ENCODE measurements around the gene COL28A1. TPM values are rescaled to one million over a fixed set of nuclear protein-coding genes. Genes with fewer than 3 reads are reported as not detected.

The COL28A1 gene
- total RNA-seq, 1 donor from 2014 or later, result 1.1 TPM

DNA sequence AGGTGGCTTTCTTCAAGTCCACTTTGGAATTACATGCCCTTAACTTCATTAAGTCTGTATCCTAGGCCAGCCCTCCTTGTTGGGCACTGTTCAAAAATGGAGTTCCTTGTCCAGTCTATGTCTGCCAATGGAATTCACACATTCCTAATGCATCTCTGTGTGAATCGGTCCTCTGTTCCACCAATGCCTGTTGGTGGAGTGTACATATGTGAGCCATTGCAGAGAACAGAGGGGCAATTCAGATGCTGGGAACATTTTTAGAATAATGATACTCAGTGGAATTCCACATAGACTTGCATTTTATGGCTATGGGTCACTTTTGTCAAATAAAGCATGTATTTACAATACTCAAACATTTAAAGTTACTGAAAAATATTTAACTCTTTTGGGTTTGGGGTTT is 108.3 kb downstream of the COL28A1 start:
- H3K4me1 Mint-ChIP-seq (ENCODE audit: unreplicated experiment), result peaks cover 37% of the 10 kb centered on the region
- H3K27me3 Mint-ChIP-seq (ENCODE audit: unreplicated experiment), result no peaks in the 10 kb centered on the region
- no peak overlapping the region for H3K4me3 Mint-ChIP-seq (ENCODE audit: unreplicated experiment)
- DNase-seq (ENCODE audit: extremely low spot score, unreplicated experiment), result no peak
- H3K9me3 Mint-ChIP-seq (ENCODE audit: unreplicated experiment), result peaks cover 5% of the 10 kb centered on the region
- no peaks in the 10 kb centered on the region for H3K36me3 Mint-ChIP-seq (ENCODE audit: unreplicated experiment)
- TF ChIP-seq, protein P1, sequence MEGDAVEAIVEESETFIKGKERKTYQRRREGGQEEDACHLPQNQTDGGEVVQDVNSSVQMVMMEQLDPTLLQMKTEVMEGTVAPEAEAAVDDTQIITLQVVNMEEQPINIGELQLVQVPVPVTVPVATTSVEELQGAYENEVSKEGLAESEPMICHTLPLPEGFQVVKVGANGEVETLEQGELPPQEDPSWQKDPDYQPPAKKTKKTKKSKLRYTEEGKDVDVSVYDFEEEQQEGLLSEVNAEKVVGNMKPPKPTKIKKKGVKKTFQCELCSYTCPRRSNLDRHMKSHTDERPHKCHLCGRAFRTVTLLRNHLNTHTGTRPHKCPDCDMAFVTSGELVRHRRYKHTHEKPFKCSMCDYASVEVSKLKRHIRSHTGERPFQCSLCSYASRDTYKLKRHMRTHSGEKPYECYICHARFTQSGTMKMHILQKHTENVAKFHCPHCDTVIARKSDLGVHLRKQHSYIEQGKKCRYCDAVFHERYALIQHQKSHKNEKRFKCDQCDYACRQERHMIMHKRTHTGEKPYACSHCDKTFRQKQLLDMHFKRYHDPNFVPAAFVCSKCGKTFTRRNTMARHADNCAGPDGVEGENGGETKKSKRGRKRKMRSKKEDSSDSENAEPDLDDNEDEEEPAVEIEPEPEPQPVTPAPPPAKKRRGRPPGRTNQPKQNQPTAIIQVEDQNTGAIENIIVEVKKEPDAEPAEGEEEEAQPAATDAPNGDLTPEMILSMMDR (IDR thresholded peaks at IDR 0.05), result no peak
- no peak overlapping the region for H3K27ac Mint-ChIP-seq (ENCODE audit: unreplicated experiment)

DNA sequence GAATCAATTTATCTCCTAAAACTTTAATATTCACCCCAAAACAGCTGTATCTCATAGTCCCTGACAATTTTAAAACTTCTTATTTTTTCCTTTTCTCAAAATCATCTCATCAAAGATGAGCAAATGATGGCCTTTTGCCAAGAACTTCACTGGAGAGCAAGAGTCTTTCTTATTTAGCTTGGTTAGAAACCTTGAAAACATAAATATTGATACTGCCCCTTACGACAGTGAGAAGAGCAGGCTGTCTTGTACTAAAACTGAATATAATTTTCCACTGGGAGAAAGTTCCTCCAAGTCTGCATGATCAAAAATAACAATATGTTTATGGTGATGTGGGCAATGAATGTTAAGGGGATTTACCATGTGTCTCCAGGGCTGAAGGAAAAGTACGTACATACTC is 109.0 kb downstream of the COL28A1 start:
- DNase-seq (ENCODE audit: extremely low spot score, unreplicated experiment), result no peak
- peaks cover 37% of the 10 kb centered on the region for H3K4me1 Mint-ChIP-seq (ENCODE audit: unreplicated experiment)

DNA sequence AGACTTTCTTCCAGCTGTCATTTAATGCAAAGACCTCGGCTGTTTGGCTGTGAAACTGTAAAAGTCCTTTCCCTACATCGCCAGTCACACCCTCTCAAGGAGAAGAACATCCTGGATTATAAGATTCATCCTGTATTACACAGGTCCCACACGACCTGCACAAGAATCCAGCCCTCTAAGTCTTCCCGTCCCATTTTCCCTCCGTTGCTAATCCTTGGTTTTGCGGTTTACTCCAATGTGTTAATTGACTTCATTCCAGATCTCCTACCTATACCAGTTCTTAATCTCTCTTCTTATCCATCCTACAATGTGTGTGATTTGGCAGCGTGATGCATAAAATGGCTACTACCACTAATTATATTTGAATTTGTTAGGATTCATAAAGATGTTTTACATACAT is 110.4 kb downstream of the COL28A1 start:
- Mint-ChIP-seq H3K36me3 (ENCODE audit: unreplicated experiment) (no peaks in the 10 kb centered on the region), H3K27ac (ENCODE audit: unreplicated experiment) (no peak overlapping the region), H3K9me3 (ENCODE audit: unreplicated experiment) (no peaks in the 10 kb centered on the region), H3K4me1 (ENCODE audit: unreplicated experiment) (peaks cover 37% of the 10 kb centered on the region), H3K27me3 (ENCODE audit: unreplicated experiment) (no peaks in the 10 kb centered on the region), H3K4me3 (ENCODE audit: unreplicated experiment) (no peak overlapping the region)
- DNase-seq (ENCODE audit: extremely low spot score, unreplicated experiment), result no peak
- TF ChIP-seq, protein P1 (IDR thresholded peaks at IDR 0.05), result no peak

More for the DNA sequence above, 109.0 kb downstream of the COL28A1 start:
- TF ChIP-seq, protein P1 (IDR thresholded peaks at IDR 0.05), result no peak
- Mint-ChIP-seq H3K9me3 (ENCODE audit: unreplicated experiment) (peaks cover 1% of the 10 kb centered on the region), H3K4me3 (ENCODE audit: unreplicated experiment) (no peak overlapping the region), H3K27me3 (ENCODE audit: unreplicated experiment) (no peaks in the 10 kb centered on the region), H3K27ac (ENCODE audit: unreplicated experiment) (peak overlapping the region; percentile 9), H3K36me3 (ENCODE audit: unreplicated experiment) (no peaks in the 10 kb centered on the region)

DNA sequence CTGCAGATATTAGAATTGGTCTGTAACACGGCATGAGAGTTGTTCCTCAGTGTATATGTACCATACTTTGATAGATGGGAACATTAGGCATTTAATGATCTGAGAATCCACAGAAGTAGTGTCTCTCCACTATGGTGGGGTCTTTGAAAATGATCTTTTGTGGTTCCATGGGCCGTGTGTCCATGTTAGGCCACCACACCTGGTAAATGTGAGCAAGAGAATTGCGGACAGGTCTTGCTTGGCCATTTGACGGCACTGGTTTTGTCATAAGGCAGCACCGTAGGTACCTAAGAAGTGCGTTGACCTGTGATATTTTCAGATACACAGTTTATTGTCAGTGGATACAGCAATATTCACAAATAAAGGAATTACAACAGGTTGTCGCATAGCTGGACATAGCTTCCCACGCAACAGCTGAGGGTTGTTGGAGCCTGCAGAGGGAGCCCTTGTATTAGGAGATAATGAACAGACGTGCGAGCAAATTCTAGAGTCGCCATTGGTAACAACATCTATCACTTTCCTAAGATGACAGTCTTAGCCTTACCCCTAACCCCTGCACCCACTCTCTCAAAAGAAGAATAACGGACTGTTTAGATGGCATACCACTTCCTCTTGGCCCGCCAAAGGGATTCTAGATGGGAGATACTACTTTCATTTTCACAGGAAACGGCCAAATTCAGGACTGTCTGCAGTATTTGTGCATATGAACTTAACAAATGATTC is 111.4 kb downstream of the COL28A1 start:
- DNase-seq (ENCODE audit: extremely low spot score, unreplicated experiment), result no peak
- Mint-ChIP-seq H3K4me1 (ENCODE audit: unreplicated experiment) (peaks cover 32% of the 10 kb centered on the region), H3K27me3 (ENCODE audit: unreplicated experiment) (no peaks in the 10 kb centered on the region), H3K27ac (ENCODE audit: unreplicated experiment) (peak overlapping the region; percentile 32), H3K36me3 (ENCODE audit: unreplicated experiment) (no peaks in the 10 kb centered on the region), H3K9me3 (ENCODE audit: unreplicated experiment) (no peaks in the 10 kb centered on the region), H3K4me3 (ENCODE audit: unreplicated experiment) (peak overlapping the region; percentile 71)
- TF ChIP-seq, protein P1 (IDR thresholded peaks at IDR 0.05), result peak; percentile 89

DNA sequence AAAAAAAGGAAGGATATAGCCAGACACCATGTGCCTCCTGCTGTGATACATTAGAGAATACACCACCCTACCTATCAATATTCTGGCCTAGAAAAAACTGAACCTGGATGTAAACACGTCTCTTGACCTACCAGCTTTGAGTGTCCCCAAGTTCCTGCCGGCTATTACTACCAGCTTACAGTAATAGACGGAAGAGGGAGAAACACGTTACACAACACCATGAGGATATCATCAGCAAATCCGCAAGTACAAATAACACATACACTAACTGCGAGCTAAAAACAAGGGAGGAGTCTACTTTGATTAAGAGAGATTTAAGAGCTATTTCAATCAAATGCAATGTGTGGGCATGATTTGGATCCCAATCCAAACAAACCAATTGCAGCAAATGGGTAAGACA is 113.0 kb downstream of the COL28A1 start:
- peaks cover 15% of the 10 kb centered on the region for H3K4me1 Mint-ChIP-seq (ENCODE audit: unreplicated experiment)
- H3K27ac Mint-ChIP-seq (ENCODE audit: unreplicated experiment), result no peak overlapping the region
- TF ChIP-seq, protein P1 (IDR thresholded peaks at IDR 0.05), result no peak
- no peak overlapping the region for H3K4me3 Mint-ChIP-seq (ENCODE audit: unreplicated experiment)
- no peaks in the 10 kb centered on the region for H3K36me3 Mint-ChIP-seq (ENCODE audit: unreplicated experiment)
- DNase-seq (ENCODE audit: extremely low spot score, unreplicated experiment), result no peak
- H3K27me3 Mint-ChIP-seq (ENCODE audit: unreplicated experiment), result no peaks in the 10 kb centered on the region
- H3K9me3 Mint-ChIP-seq (ENCODE audit: unreplicated experiment), result no peaks in the 10 kb centered on the region
